ENCODE results near the gene ARTN. TPM values are rescaled to one million over a fixed set of nuclear protein-coding genes. Genes with fewer than 3 reads are reported as not detected.

ARTN gene
- total RNA-seq, 1 experiment from 2014 or later, result not detected

GRCh38 chr1:43890815-43891214, 42.8 kb upstream of the ARTN start:
- H3K27ac Mint-ChIP-seq (ENCODE audit: unreplicated experiment), result no peak overlapping the region
- Histone ChIP-seq H3K9me3 (no peaks in the 10 kb centered on the region), H3K27me3 (replicated peaks; ENCODE audit: control insufficient read depth, insufficient read depth, low read length) (no peaks in the 10 kb centered on the region), H3K4me1 (no peaks in the 10 kb centered on the region), H3K4me3 (ENCODE audit: low read depth, low read length) (no peak overlapping the region), H3K36me3 (ENCODE audit: control insufficient read depth, insufficient read depth, low read length) (no peaks in the 10 kb centered on the region)
- no peak overlapping the region for H3K4me3 Mint-ChIP-seq (ENCODE audit: unreplicated experiment)
- BruUV-seq (replicated peaks), result no TSS peak
- intact Hi-C loops (cut with micrococcal nuclease; ENCODE audit: unreplicated experiment), result no loop called here
- peaks cover 1% of the 10 kb centered on the region for H3K4me1 Mint-ChIP-seq (ENCODE audit: low read depth, unreplicated experiment)
- no peaks in the 10 kb centered on the region for H3K9me3 Mint-ChIP-seq (ENCODE audit: unreplicated experiment)
- no peaks in the 10 kb centered on the region for H3K27me3 Mint-ChIP-seq (ENCODE audit: insufficient read depth, unreplicated experiment)
- TF ChIP-seq CTCF (IDR thresholded peaks at IDR 0.05; ENCODE audit: insufficient read depth in 1 of 2, low read depth in 1 of 2, low read length in 1 of 2, severe bottlenecking in 1 of 2, unreplicated experiment in 1 of 2), result no peak
- H3K36me3 Mint-ChIP-seq (ENCODE audit: insufficient read depth, unreplicated experiment), result no peaks in the 10 kb centered on the region
- POLR2A ChIA-PET, result no interaction called here
- no peak for DNase-seq
- CTCF ChIA-PET, result no interaction called here

GRCh38 chr1:43893006-43893405, 40.6 kb upstream of the ARTN start:
- Mint-ChIP-seq H3K36me3 (ENCODE audit: insufficient read depth, unreplicated experiment) (no peaks in the 10 kb centered on the region), H3K4me3 (ENCODE audit: unreplicated experiment) (no peak overlapping the region), H3K27ac (ENCODE audit: unreplicated experiment) (no peak overlapping the region), H3K9me3 (ENCODE audit: unreplicated experiment) (no peaks in the 10 kb centered on the region), H3K27me3 (ENCODE audit: insufficient read depth, unreplicated experiment) (no peaks in the 10 kb centered on the region), H3K4me1 (ENCODE audit: low read depth, unreplicated experiment) (no peaks in the 10 kb centered on the region)
- no peak for TF ChIP-seq CTCF (IDR thresholded peaks at IDR 0.05; ENCODE audit: insufficient read depth in 1 of 2, low read depth in 1 of 2, low read length in 1 of 2, severe bottlenecking in 1 of 2, unreplicated experiment in 1 of 2)
- POLR2A ChIA-PET, result no interaction called here
- intact Hi-C loops (cut with micrococcal nuclease; ENCODE audit: unreplicated experiment), result no loop called here
- Histone ChIP-seq H3K9me3 (no peaks in the 10 kb centered on the region), H3K27me3 (replicated peaks; ENCODE audit: control insufficient read depth, insufficient read depth, low read length) (no peaks in the 10 kb centered on the region), H3K4me1 (no peaks in the 10 kb centered on the region), H3K4me3 (ENCODE audit: low read depth, low read length) (no peak overlapping the region), H3K36me3 (ENCODE audit: control insufficient read depth, insufficient read depth, low read length) (no peaks in the 10 kb centered on the region)
- DNase-seq, result no peak
- CTCF ChIA-PET, result no interaction called here
- BruUV-seq (replicated peaks), result no TSS peak

- H3K4me3 Mint-ChIP-seq (ENCODE audit: unreplicated experiment), result no peak overlapping the region
- Histone ChIP-seq H3K4me3 (ENCODE audit: low read depth, low read length) (no peak overlapping the region), H3K27me3 (replicated peaks; ENCODE audit: control insufficient read depth, insufficient read depth, low read length) (no peaks in the 10 kb centered on the region), H3K36me3 (ENCODE audit: control insufficient read depth, insufficient read depth, low read length) (no peaks in the 10 kb centered on the region), H3K4me1 (no peaks in the 10 kb centered on the region), H3K9me3 (no peaks in the 10 kb centered on the region)
- no peak for DNase-seq
- ChIA-PET POLR2A (no interaction called here), CTCF (no interaction called here)
- no peaks in the 10 kb centered on the region for H3K9me3 Mint-ChIP-seq (ENCODE audit: unreplicated experiment)
- intact Hi-C loops (cut with micrococcal nuclease; ENCODE audit: unreplicated experiment), result no loop called here
- no TSS peak for BruUV-seq (replicated peaks)
- H3K36me3 Mint-ChIP-seq (ENCODE audit: insufficient read depth, unreplicated experiment), result no peaks in the 10 kb centered on the region
- no peaks in the 10 kb centered on the region for H3K27me3 Mint-ChIP-seq (ENCODE audit: insufficient read depth, unreplicated experiment)
- no peaks in the 10 kb centered on the region for H3K4me1 Mint-ChIP-seq (ENCODE audit: low read depth, unreplicated experiment)
- H3K27ac Mint-ChIP-seq (ENCODE audit: unreplicated experiment), result no peak overlapping the region
- TF ChIP-seq CTCF (IDR thresholded peaks at IDR 0.05; ENCODE audit: insufficient read depth in 1 of 2, low read depth in 1 of 2, low read length in 1 of 2, severe bottlenecking in 1 of 2, unreplicated experiment in 1 of 2), result no peak
Measured at GRCh38 chr1:43898981-43899380, 34.6 kb upstream of the ARTN start.
